GM06990 (cell line): ENCODE measurements around the gene XYLT1.

ENCODE experiments used
- DNase-seq: peaks from one replicate; pipeline ENCODE4 v3.0.0-alpha.2; 2011; ENCODE audit not compliant: insufficient read length; ENCODE audit errors: extremely low read depth
- H3K27me3 ChIP-seq: replicated peaks from 2 replicates; pipeline ENCODE4 v1.6.0; 2011; ENCODE audit warnings: low read length; ENCODE audit not compliant: control insufficient read depth, insufficient read depth
- H3K36me3 ChIP-seq: 2 replicates; pipeline ENCODE4 v1.5.1; 2011; ENCODE audit warnings: low read length; ENCODE audit not compliant: control insufficient read depth, insufficient read depth
- H3K4me3 ChIP-seq: replicated peaks from 2 replicates; pipeline ENCODE4 v1.5.1; 2011; ENCODE audit warnings: low read depth, mild to moderate bottlenecking, control low read depth, low read length
- TF ChIP-seq, protein P1 (sequence below): IDR thresholded peaks from 2 replicates; pipeline ENCODE4 v1.5.1; 2011; ENCODE audit warnings: low read length, control low read depth, mild to moderate bottlenecking, inconsistent platforms; ENCODE audit not compliant: insufficient read depth, poor library complexity, severe bottlenecking

XYLT1 gene

DNA sequence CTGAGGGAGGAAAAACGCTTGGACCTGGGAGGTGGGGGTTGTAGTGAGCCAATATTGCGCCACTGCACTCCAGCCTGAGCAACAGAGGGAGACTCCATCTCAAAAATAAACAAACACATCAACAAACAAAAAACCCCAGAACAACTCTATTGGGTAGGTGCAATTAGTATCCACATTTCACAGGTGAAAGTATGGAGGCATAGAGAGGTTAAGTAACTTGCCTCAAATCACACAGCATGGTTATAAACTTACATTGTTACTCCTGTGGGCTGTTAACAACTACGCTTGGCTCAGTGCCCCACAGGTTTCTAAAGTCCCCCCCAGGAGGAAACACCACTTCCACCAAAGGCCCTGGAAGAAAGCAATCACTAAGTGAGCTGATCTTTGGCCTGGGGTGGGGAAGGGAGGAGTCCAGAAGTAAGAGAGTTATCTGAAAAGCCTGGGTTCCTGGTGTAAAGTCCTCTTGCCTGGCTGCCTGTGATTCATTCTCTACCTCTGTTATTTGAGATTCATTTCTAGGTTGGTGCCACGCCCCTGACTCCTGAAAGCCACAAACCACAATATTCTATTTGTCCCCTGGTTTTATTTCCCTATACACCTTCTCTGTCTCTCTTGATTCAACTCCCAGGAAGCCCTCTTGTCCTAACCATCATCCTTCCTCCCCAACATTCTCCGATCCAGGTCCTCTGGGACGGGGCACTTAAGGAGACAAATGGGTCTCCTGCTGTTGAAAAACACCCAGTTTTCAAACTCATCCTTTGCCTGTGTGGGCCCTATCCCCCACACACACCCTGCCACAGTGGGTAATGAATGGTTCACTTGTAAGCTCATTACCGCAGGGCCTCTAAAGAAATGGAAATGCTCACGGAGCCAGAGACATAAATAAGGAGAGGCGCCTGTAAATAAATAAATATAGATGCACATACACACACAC is 195.4 kb downstream of the XYLT1 start:
- Histone ChIP-seq H3K4me3 (no peak overlapping the region), H3K27me3 (no peaks in the 10 kb centered on the region; the same call in 1 of the 2 replicates), H3K36me3 (no peaks in the 10 kb centered on the region)
- DNase-seq = no peak
- TF ChIP-seq, protein P1, sequence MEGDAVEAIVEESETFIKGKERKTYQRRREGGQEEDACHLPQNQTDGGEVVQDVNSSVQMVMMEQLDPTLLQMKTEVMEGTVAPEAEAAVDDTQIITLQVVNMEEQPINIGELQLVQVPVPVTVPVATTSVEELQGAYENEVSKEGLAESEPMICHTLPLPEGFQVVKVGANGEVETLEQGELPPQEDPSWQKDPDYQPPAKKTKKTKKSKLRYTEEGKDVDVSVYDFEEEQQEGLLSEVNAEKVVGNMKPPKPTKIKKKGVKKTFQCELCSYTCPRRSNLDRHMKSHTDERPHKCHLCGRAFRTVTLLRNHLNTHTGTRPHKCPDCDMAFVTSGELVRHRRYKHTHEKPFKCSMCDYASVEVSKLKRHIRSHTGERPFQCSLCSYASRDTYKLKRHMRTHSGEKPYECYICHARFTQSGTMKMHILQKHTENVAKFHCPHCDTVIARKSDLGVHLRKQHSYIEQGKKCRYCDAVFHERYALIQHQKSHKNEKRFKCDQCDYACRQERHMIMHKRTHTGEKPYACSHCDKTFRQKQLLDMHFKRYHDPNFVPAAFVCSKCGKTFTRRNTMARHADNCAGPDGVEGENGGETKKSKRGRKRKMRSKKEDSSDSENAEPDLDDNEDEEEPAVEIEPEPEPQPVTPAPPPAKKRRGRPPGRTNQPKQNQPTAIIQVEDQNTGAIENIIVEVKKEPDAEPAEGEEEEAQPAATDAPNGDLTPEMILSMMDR = no peak

DNA sequence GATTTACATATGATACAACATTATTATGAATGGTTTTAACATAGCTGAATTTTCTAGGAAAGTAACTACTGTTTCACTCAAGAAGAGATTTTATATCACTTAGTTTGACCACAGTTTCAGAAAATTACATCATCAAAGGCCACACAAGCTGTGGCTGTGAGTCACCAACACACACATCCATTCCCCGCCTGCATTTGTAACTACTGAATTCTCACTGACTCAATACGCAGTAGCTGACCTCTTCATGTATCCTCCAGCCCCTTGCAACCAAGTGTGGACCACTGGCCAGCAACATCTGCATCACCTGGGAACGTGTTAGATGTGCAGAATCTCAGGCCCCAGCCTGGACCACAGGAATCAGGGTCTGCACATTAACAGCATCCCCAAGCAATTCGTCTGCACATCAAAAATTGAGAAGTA is 197.6 kb downstream of the XYLT1 start:
- no peaks in the 10 kb centered on the region for H3K27me3 ChIP-seq
- no peak overlapping the region for H3K4me3 ChIP-seq
- no peaks in the 10 kb centered on the region for H3K36me3 ChIP-seq
- no peak for DNase-seq
- TF ChIP-seq, protein P1 = no peak

DNA sequence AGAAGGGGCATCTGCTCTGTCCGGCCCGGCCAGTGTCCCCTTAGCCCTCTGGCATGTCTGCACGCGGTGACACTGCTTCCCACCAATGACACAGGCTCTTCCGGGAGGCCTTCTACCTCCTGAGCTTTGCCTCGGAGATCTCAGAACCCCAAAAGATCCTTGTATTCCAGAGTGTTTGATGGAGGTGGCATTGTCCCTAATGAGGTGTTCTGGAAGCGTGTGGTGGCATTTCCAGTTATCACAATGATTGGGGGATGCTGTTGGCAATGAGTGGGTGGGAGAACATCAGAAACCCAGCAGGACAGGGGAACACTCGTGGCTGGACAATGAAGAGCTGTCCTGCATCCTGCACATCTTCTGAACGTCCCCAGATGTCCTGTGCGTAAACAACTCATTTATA is 198.0 kb downstream of the XYLT1 start:
- TF ChIP-seq, protein P1 = no peak
- Histone ChIP-seq H3K36me3 (no peaks in the 10 kb centered on the region), H3K27me3 (no peaks in the 10 kb centered on the region), H3K4me3 (no peak overlapping the region)
- no peak for DNase-seq

DNA sequence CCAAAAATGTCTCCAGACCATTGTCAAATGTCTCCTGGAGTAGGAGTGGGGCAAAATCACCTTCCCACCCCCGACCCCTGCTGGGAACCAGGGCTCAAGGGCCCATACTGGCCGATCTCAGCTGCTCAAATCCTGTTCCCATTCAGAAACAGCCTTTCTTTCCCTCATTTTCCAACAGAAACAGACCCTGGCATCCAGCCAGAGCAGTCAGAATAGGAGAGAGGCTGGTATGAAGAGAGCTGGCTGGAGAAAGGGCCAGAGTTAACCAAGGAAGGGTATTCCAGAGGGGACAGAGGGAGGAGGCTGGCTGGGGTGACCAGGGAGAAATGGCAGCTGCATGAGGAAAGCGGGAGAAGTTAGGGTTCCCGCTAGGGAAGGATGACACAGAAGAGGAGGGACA is 199.1 kb downstream of the XYLT1 start:
- no peak for DNase-seq
- Histone ChIP-seq H3K27me3 (no peaks in the 10 kb centered on the region), H3K4me3 (no peak overlapping the region), H3K36me3 (no peaks in the 10 kb centered on the region)
- TF ChIP-seq, protein P1 = no peak

DNA sequence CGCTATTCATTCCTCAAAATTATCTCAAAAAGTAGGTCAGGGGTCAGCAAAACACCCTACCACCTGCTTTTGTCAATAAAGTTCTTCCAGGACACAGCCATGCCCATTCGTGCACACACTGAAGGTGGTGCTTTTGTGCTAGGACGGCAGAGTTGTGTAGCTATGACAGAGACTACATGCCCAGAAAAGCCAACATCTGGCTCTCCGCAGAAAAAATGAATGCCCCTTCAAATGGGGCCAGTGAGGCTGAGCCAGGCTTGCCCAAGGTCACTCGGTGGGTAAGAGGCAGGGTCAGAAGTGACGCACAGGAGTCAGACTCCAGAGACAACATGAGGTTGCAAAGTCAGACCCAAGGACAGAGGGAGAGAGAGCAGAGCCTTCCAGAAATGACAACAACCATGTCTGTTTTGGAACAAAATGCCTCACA is 200.1 kb downstream of the XYLT1 start:
- no peaks in the 10 kb centered on the region for H3K36me3 ChIP-seq
- TF ChIP-seq, protein P1 = no peak
- DNase-seq = no peak
- no peak overlapping the region for H3K4me3 ChIP-seq
- no peaks in the 10 kb centered on the region for H3K27me3 ChIP-seq
